ENCODE measurements around the gene PIM1.

DNA sequence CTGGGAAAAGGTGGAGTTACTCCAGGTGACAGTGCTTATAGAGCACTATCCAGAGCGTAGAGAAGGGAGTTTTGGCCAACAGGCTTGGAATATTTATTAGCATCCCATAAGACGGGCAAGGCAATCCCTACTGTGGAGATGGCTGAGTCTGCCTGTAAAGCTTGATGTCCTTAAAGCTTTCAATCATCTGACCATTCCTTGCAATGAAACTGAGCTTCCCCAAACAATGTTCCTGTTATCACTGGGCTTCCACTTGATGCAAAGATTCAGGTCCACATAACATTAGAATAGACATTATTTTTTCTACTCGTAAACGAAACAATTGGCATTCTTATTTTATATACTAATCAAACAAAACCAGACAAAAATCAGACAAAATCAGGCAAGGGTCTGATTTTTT lies 48.4 kb upstream of the PIM1 start:
- TF ChIP-seq, protein P1, sequence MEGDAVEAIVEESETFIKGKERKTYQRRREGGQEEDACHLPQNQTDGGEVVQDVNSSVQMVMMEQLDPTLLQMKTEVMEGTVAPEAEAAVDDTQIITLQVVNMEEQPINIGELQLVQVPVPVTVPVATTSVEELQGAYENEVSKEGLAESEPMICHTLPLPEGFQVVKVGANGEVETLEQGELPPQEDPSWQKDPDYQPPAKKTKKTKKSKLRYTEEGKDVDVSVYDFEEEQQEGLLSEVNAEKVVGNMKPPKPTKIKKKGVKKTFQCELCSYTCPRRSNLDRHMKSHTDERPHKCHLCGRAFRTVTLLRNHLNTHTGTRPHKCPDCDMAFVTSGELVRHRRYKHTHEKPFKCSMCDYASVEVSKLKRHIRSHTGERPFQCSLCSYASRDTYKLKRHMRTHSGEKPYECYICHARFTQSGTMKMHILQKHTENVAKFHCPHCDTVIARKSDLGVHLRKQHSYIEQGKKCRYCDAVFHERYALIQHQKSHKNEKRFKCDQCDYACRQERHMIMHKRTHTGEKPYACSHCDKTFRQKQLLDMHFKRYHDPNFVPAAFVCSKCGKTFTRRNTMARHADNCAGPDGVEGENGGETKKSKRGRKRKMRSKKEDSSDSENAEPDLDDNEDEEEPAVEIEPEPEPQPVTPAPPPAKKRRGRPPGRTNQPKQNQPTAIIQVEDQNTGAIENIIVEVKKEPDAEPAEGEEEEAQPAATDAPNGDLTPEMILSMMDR (IDR thresholded peaks at IDR 0.05): no peak
- TF ChIP-seq POLR2A (IDR thresholded peaks at IDR 0.05): no peak
